Lung microvascular endothelial cell (primary cell): ENCODE data around the gene MAT1A. TPM values are rescaled to one million over a fixed set of nuclear protein-coding genes. Genes with fewer than 3 reads are reported as not detected.
"Not testable (repeated sequence)": the region's sequence is repeated elsewhere in the genome, so short reads cannot be mapped to it uniquely, and the experiment has no call there.

ENCODE experiments used
- DNase-seq, 2 donors: peaks; one replicate each; pipeline versions ENCODE4 v3.0.0 to v3.0.0-alpha.2; 2010; ENCODE audit warnings: low read depth in 2 of 2
- total RNA-seq: library from RNA; depleted of rRNA; stranded (reverse); fragments of >200 nt; gene quantifications from 2 replicates; pipeline ENCODE4 v1.2.1, GENCODE V29; 2014

MAT1A gene
- total RNA-seq: not detected in 2 replicates

- peak in 1 of 2 donors; percentile 32 for DNase-seq
These were observed at the start of gene MAT1A for GRCh38 chr10:80289451-80290287. Gene MAT1A, minus strand, starts transcription at chr10:80289658. Its CDS starts 235 bp downstream, at chr10:80289423.

- no peak for DNase-seq
These were observed 44.5 kb upstream of the MAT1A start for GRCh38 chr10:80333983-80334382.

- DNase-seq: no peak
These were observed 35.5 kb upstream of the MAT1A start for GRCh38 chr10:80324891-80325364.

GRCh38 chr10:80324086-80324485 lies 34.6 kb upstream of the MAT1A start:
- DNase-seq: peak; percentile 22 to 55

- DNase-seq: no peak
These were observed 33.9 kb upstream of the MAT1A start for GRCh38 chr10:80323311-80323710.

GRCh38 chr10:80322711-80323110 lies 33.3 kb upstream of the MAT1A start:
- DNase-seq: no peak

- no peak for DNase-seq
These were observed 32.7 kb upstream of the MAT1A start for GRCh38 chr10:80322158-80322557.

GRCh38 chr10:80321183-80321582 lies 31.7 kb upstream of the MAT1A start:
- no peak for DNase-seq

GRCh38 chr10:80320377-80320776 lies 30.9 kb upstream of the MAT1A start:
- DNase-seq: no peak

- no peak for DNase-seq
These were observed 30.4 kb upstream of the MAT1A start for GRCh38 chr10:80319725-80320290.

GRCh38 chr10:80319318-80319717 lies 29.9 kb upstream of the MAT1A start:
- DNase-seq: no peak

- DNase-seq: no peak
These were observed 29.3 kb upstream of the MAT1A start for GRCh38 chr10:80318742-80319141.

- no peak for DNase-seq
These were observed 25.9 kb upstream of the MAT1A start for GRCh38 chr10:80315391-80315790.

- DNase-seq: no peak
These were observed 24.1 kb upstream of the MAT1A start for GRCh38 chr10:80313523-80313922.

GRCh38 chr10:80305989-80306388 lies 16.5 kb upstream of the MAT1A start:
- DNase-seq: not testable (repeated sequence)

- no peak for DNase-seq
These were observed 7.5 kb upstream of the MAT1A start for GRCh38 chr10:80296942-80297341.

- DNase-seq: no peak
These were observed 3.3 kb upstream of the MAT1A start for GRCh38 chr10:80292607-80293239.

- no peak for DNase-seq
These were observed 1.2 kb upstream of the MAT1A start for GRCh38 chr10:80290474-80291220.

GRCh38 chr10:80288849-80289248 lies 609 bp downstream of the MAT1A start:
- DNase-seq: no peak

GRCh38 chr10:80284522-80284921 lies 4.9 kb downstream of the MAT1A start:
- no peak for DNase-seq

- DNase-seq: no peak
These were observed 5.8 kb downstream of the MAT1A start for GRCh38 chr10:80283536-80284199.
